BLaER1 treated with 17β-estradiol and CSF1 and Interleukin-3, amounts not matched to agents 10 nM and 100 nM (cell line): Measurements from ENCODE around the gene NRCAM.
"Not testable (repeated sequence)": the region's sequence is repeated elsewhere in the genome, so short reads cannot be mapped to it uniquely, and the experiment has no call there.

Experiments
- H3K27ac ChIP-seq, 11 experiments: shearing (Covaris generic); formaldehyde crosslinking; 2 replicates each; pipeline ENCODE4 v1.8.1; 2022
- H3K27me3 ChIP-seq, 11 experiments: shearing (Covaris generic); formaldehyde crosslinking; 2 replicates each; pipeline ENCODE4 v1.8.1; 2022
- H3K36me3 ChIP-seq, 11 experiments: shearing (Covaris generic); formaldehyde crosslinking; 2 replicates each; pipeline ENCODE4 v1.8.1; 2022
- H3K4me1 ChIP-seq, 10 experiments: shearing (Covaris generic); formaldehyde crosslinking; 2 replicates each; pipeline ENCODE4 v1.8.1; 2022
- H3K4me2 ChIP-seq, 11 experiments: shearing (Covaris generic); formaldehyde crosslinking; 2 replicates each; pipeline ENCODE4 v1.8.1; 2022
- H3K4me3 ChIP-seq, 10 experiments: shearing (Covaris generic); formaldehyde crosslinking; 2 replicates each; pipeline ENCODE4 v1.8.1; 2022
- H3K9ac ChIP-seq, 11 experiments: shearing (Covaris generic); formaldehyde crosslinking; 2 replicates each; pipeline ENCODE4 v1.8.1; 2022
- H3K9me3 ChIP-seq, 11 experiments: shearing (Covaris generic); formaldehyde crosslinking; replicated peaks in 1 of 11; 2 replicates each; pipeline ENCODE4 v1.8.1; 2022
- H4K20me1 ChIP-seq, 11 experiments: shearing (Covaris generic); formaldehyde crosslinking; 2 replicates each; pipeline ENCODE4 v1.8.1; 2022
- Cebpa-rat ChIP-seq, 11 experiments: shearing (Covaris generic); IDR thresholded peaks; 2 replicates each; pipeline ENCODE4 v1.8.1; 2022

The NRCAM gene

GRCh38 chr7:108367314-108367713 is 88.9 kb downstream of the NRCAM start:
- no peak overlapping the region for H3K9ac ChIP-seq
- no peaks in the 10 kb centered on the region for H4K20me1 ChIP-seq
- no peak overlapping the region for H3K27ac ChIP-seq
- no peaks in the 10 kb centered on the region for H3K36me3 ChIP-seq
- no peaks in the 10 kb centered on the region for H3K4me1 ChIP-seq
- H3K4me3 ChIP-seq, result no peak overlapping the region
- H3K4me2 ChIP-seq, result no peak overlapping the region
- H3K9me3 ChIP-seq, result peaks cover 0 to 25% (median 9%) of the 10 kb centered on the region in 11 experiments; a peak in 12 of 22 replicates
- no peak for TF ChIP-seq Cebpa-rat (IDR thresholded peaks at IDR 0.05)
- no peaks in the 10 kb centered on the region for H3K27me3 ChIP-seq

- Histone ChIP-seq H3K9me3 (peaks cover 0 to 10% (median 0%) of the 10 kb centered on the region in 11 experiments; a peak in 1 of 22 replicates), H4K20me1 (no peaks in the 10 kb centered on the region), H3K4me1 (peaks cover 0 to 19% (median 0%) of the 10 kb centered on the region in 10 experiments; a peak in 7 of 20 replicates)
Observed at GRCh38 chr7:108363659-108364058, 92.6 kb downstream of the NRCAM start.

GRCh38 chr7:108360058-108360800 is 96.0 kb downstream of the NRCAM start:
- no peaks in the 10 kb centered on the region for H3K27me3 ChIP-seq
- H3K9me3 ChIP-seq, result peaks cover 0 to 10% (median 0%) of the 10 kb centered on the region in 11 experiments; a peak in 1 of 22 replicates
- H3K4me1 ChIP-seq, result peaks cover 0 to 19% (median 0%) of the 10 kb centered on the region in 10 experiments; a peak in 7 of 20 replicates
- H3K27ac ChIP-seq, result peak overlapping the region in 4 of 11 experiments; percentile 1 to 28 (median 18); a peak in 4 of 22 replicates
- no peaks in the 10 kb centered on the region for H4K20me1 ChIP-seq
- no peaks in the 10 kb centered on the region for H3K36me3 ChIP-seq
- peak overlapping the region in 3 of 11 experiments; percentile 9 to 59 (median 42); a peak in 5 of 22 replicates for H3K4me2 ChIP-seq
- H3K4me3 ChIP-seq, result no peak overlapping the region
- 0 out of 22 replicates have a peak overlapping the region, but pooled peaks of 1 of the 11 experiments have one; percentile 28 for H3K9ac ChIP-seq
- TF ChIP-seq Cebpa-rat (IDR thresholded peaks at IDR 0.05), result no peak

More at GRCh38 chr7:108363659-108364058, 92.6 kb downstream of the NRCAM start:
- Histone ChIP-seq H3K36me3 (no peaks in the 10 kb centered on the region), H3K9ac (no peak overlapping the region), H3K4me2 (no peak overlapping the region), H3K4me3 (no peak overlapping the region), H3K27ac (no peak overlapping the region), H3K27me3 (no peaks in the 10 kb centered on the region)
- no peak for TF ChIP-seq Cebpa-rat (IDR thresholded peaks at IDR 0.05)

- no peak for TF ChIP-seq Cebpa-rat (IDR thresholded peaks at IDR 0.05)
- no peaks in the 10 kb centered on the region for H4K20me1 ChIP-seq
- peaks cover 0 to 19% (median 0%) of the 10 kb centered on the region in 10 experiments; a peak in 7 of 20 replicates for H3K4me1 ChIP-seq
- no peaks in the 10 kb centered on the region for H3K36me3 ChIP-seq
- H3K27me3 ChIP-seq, result no peaks in the 10 kb centered on the region
- no peak overlapping the region for H3K9ac ChIP-seq
- no peak overlapping the region for H3K4me3 ChIP-seq
- peaks cover 0 to 5% (median 0%) of the 10 kb centered on the region in 11 experiments; a peak in 1 of 22 replicates for H3K9me3 ChIP-seq
- no peak overlapping the region for H3K27ac ChIP-seq
- H3K4me2 ChIP-seq, result no peak overlapping the region
Observed at GRCh38 chr7:108358553-108358952, 97.7 kb downstream of the NRCAM start.

GRCh38 chr7:108351729-108352131 is 104.5 kb downstream of the NRCAM start:
- H3K9ac ChIP-seq, result no peak overlapping the region
- no peak overlapping the region for H3K27ac ChIP-seq
- H3K9me3 ChIP-seq, result no peaks in the 10 kb centered on the region
- no peaks in the 10 kb centered on the region for H3K27me3 ChIP-seq
- no peaks in the 10 kb centered on the region for H3K36me3 ChIP-seq
- H3K4me1 ChIP-seq, result no peaks in the 10 kb centered on the region
- no peak for TF ChIP-seq Cebpa-rat (IDR thresholded peaks at IDR 0.05)
- no peak overlapping the region for H3K4me2 ChIP-seq
- H4K20me1 ChIP-seq, result no peaks in the 10 kb centered on the region
- no peak overlapping the region for H3K4me3 ChIP-seq

- Histone ChIP-seq H3K9me3 (peaks cover 0 to 3% (median 0%) of the 10 kb centered on the region in 11 experiments; a peak in 2 of 22 replicates), H3K36me3 (no peaks in the 10 kb centered on the region), H4K20me1 (no peaks in the 10 kb centered on the region), H3K27ac (no peak overlapping the region), H3K9ac (no peak overlapping the region), H3K27me3 (no peaks in the 10 kb centered on the region), H3K4me2 (no peak overlapping the region), H3K4me3 (no peak overlapping the region), H3K4me1 (no peaks in the 10 kb centered on the region)
- TF ChIP-seq Cebpa-rat (IDR thresholded peaks at IDR 0.05), result no peak
Observed at GRCh38 chr7:108348913-108349312, 107.3 kb downstream of the NRCAM start.

- H4K20me1 ChIP-seq, result no peaks in the 10 kb centered on the region
- H3K9me3 ChIP-seq, result peaks cover 0 to 5% (median 0%) of the 10 kb centered on the region in 11 experiments; a peak in 2 of 22 replicates
- H3K36me3 ChIP-seq, result no peaks in the 10 kb centered on the region
- H3K27me3 ChIP-seq, result no peaks in the 10 kb centered on the region
- no peak overlapping the region for H3K27ac ChIP-seq
- H3K4me2 ChIP-seq, result no peak overlapping the region
- H3K9ac ChIP-seq, result no peak overlapping the region
- no peak for TF ChIP-seq Cebpa-rat (IDR thresholded peaks at IDR 0.05)
- H3K4me3 ChIP-seq, result no peak overlapping the region
- no peaks in the 10 kb centered on the region for H3K4me1 ChIP-seq
Observed at GRCh38 chr7:108347616-108348015, 108.6 kb downstream of the NRCAM start.

GRCh38 chr7:108345710-108346336 is 110.4 kb downstream of the NRCAM start:
- Histone ChIP-seq H3K4me1 (no peaks in the 10 kb centered on the region), H3K27me3 (no peaks in the 10 kb centered on the region), H3K36me3 (no peaks in the 10 kb centered on the region), H3K4me2 (no peak overlapping the region), H3K9ac (no peak overlapping the region), H3K4me3 (no peak overlapping the region), H3K9me3 (peaks cover 0 to 5% (median 0%) of the 10 kb centered on the region in 11 experiments; a peak in 2 of 22 replicates), H4K20me1 (no peaks in the 10 kb centered on the region), H3K27ac (no peak overlapping the region)
- TF ChIP-seq Cebpa-rat (IDR thresholded peaks at IDR 0.05), result no peak

- Histone ChIP-seq H3K4me3 (no peak overlapping the region), H3K9ac (no peak overlapping the region), H3K27me3 (no peaks in the 10 kb centered on the region), H4K20me1 (no peaks in the 10 kb centered on the region), H3K9me3 (peaks cover 0 to 5% (median 0%) of the 10 kb centered on the region in 11 experiments; a peak in 2 of 22 replicates), H3K36me3 (no peaks in the 10 kb centered on the region), H3K4me1 (no peaks in the 10 kb centered on the region), H3K4me2 (no peak overlapping the region), H3K27ac (no peak overlapping the region)
- TF ChIP-seq Cebpa-rat (IDR thresholded peaks at IDR 0.05), result no peak
Observed at GRCh38 chr7:108340856-108341411, 115.3 kb downstream of the NRCAM start.

GRCh38 chr7:108340406-108340805 is 115.8 kb downstream of the NRCAM start:
- not testable (repeated sequence) for H3K9ac ChIP-seq, H3K4me3 ChIP-seq, H3K4me2 ChIP-seq, H3K27ac ChIP-seq, H3K4me1 ChIP-seq, H3K36me3 ChIP-seq, H3K9me3 ChIP-seq, H3K27me3 ChIP-seq, H4K20me1 ChIP-seq
